SK-N-SH (cell line): ENCODE results near the gene FOXP1. TPM values are rescaled to one million over a fixed set of nuclear protein-coding genes. Genes with fewer than 3 reads are reported as not detected.

ENCODE experiments used
- CTCF ChIA-PET: fragments of 300-600, 350-600 bp; formaldehyde crosslinking; extraction: SDS; loops from one replicate; lab custom pipeline; 2021; lab: Yijun Ruan, JAX
- POLR2A ChIA-PET: fragments of 350-600 bp; sonication (Branson Sonifier 250); formaldehyde crosslinking; extraction: SDS; loops from one replicate; lab custom pipeline; 2020; ENCODE audit warnings: antibody characterized with exemption, inconsistent platforms; lab: Yijun Ruan, JAX
- DNase-seq: peaks from one replicate; pipeline ENCODE4 v3.0.0; 2012
- H2AFZ ChIP-seq: fragments of 200-600 bp; sonication (generic); 2 replicates; pipeline ENCODE4 v1.8.1; 2016; ENCODE audit warnings: antibody characterized with exemption, mild to moderate bottlenecking, low read depth
- H3F3A ChIP-seq: fragments of 200-600 bp; sonication (generic); replicated peaks from 2 replicates; pipeline ENCODE3; 2016; ENCODE audit warnings: antibody characterized with exemption, mild to moderate bottlenecking; ENCODE audit not compliant: insufficient read depth
- H3K27ac ChIP-seq, 2 experiments: fragments of 200-500 bp in 1 of 2; fragments of 200-600 bp in 1 of 2; sonication (Bioruptor generic) in 1 of 2; sonication (generic), shearing (Covaris generic) in 1 of 2; 2 replicates each; pipeline versions ENCODE4 v1.5.1 to v1.6.1; 2014 to 2016; ENCODE audit warnings: low read depth in 2 of 2, inconsistent platforms in 1 of 2, low read length in 1 of 2, mild to moderate bottlenecking in 1 of 2, mixed read lengths in 1 of 2
- H3K27me3 ChIP-seq: fragments of 200-600 bp; sonication (generic), shearing (Covaris generic); 2 replicates; pipeline ENCODE4 v1.6.1; 2016; ENCODE audit warnings: mixed run types; ENCODE audit not compliant: insufficient read depth
- H3K36me3 ChIP-seq, 2 experiments: fragments of 200-500 bp in 1 of 2; fragments of 200-600 bp in 1 of 2; sonication (Bioruptor generic) in 1 of 2; sonication (generic) in 1 of 2; replicated peaks in 1 of 2; 2 replicates each; pipeline versions ENCODE3 to v1.5.1; 2014 to 2016; ENCODE audit warnings: low read length in 1 of 2, mild to moderate bottlenecking in 1 of 2; ENCODE audit not compliant: insufficient read depth in 2 of 2, control insufficient read depth in 1 of 2
- H3K4me1 ChIP-seq, 2 experiments: fragments of 200-500 bp in 1 of 2; fragments of 200-600 bp in 1 of 2; sonication (Bioruptor generic) in 1 of 2; sonication (generic), shearing (Covaris generic) in 1 of 2; 2 replicates each; pipeline versions ENCODE4 v1.5.1 to v1.6.1; 2014 to 2016; ENCODE audit warnings: low read depth in 1 of 2, low read length in 1 of 2, mixed run types in 1 of 2; ENCODE audit not compliant: insufficient read depth in 2 of 2, control insufficient read depth in 1 of 2
- H3K4me2 ChIP-seq: fragments of 200-600 bp; sonication (generic), shearing (Covaris generic); 2 replicates; pipeline ENCODE4 v1.6.1; 2017; ENCODE audit warnings: mixed run types
- H3K4me3 ChIP-seq, 2 experiments: fragments of 200-500 bp in 1 of 2; fragments of 200-600 bp in 1 of 2; sonication (Bioruptor generic) in 1 of 2; sonication (generic), shearing (Covaris generic) in 1 of 2; 2 replicates each; pipeline versions ENCODE4 v1.5.1 to v1.8.1; 2014 to 2016; ENCODE audit warnings: low read depth in 2 of 2, inconsistent platforms in 1 of 2, low read length in 1 of 2, mild to moderate bottlenecking in 1 of 2, mixed read lengths in 1 of 2, moderate library complexity in 1 of 2
- H3K79me2 ChIP-seq: fragments of 200-600 bp; sonication (generic); 2 replicates; pipeline ENCODE4 v1.8.1; 2017; ENCODE audit warnings: mild to moderate bottlenecking; ENCODE audit not compliant: insufficient read depth
- H3K9ac ChIP-seq: fragments of 200-600 bp; sonication (generic); 2 replicates; pipeline ENCODE4 v1.6.1; 2017; ENCODE audit warnings: mixed run types
- H3K9me2 ChIP-seq: fragments of 200-600 bp; sonication (generic); 2 replicates; pipeline ENCODE4 v1.6.1; 2017; ENCODE audit warnings: mixed run types
- H3K9me3 ChIP-seq: fragments of 200-600 bp; sonication (generic); 2 replicates; pipeline ENCODE4 v1.6.1; 2017; ENCODE audit warnings: mixed run types, mild to moderate bottlenecking, moderate library complexity
- H4K20me1 ChIP-seq: fragments of 200-600 bp; sonication (generic); 2 replicates; pipeline ENCODE4 v1.6.1; 2017; ENCODE audit warnings: mild to moderate bottlenecking, mixed run types; ENCODE audit not compliant: insufficient read depth
- CHD2 ChIP-seq: fragments of 150-350 bp; IDR thresholded peaks from 2 replicates; pipeline ENCODE4 v1.6.1; 2018; ENCODE audit warnings: low read length; ENCODE audit not compliant: partially characterized antibody
- ELF1 ChIP-seq: IDR thresholded peaks from 2 replicates; pipeline ENCODE4 v1.4.0; 2012
- EP300 ChIP-seq, 2 experiments: IDR thresholded peaks; 2 replicates each; pipeline versions ENCODE4 v1.4.0 to v1.6.1; 2012; ENCODE audit warnings: borderline replicate concordance in 1 of 2, low read depth in 1 of 2, low read length in 1 of 2
- FOSL2 ChIP-seq: IDR thresholded peaks from 2 replicates; pipeline ENCODE4 v1.4.0; 2012; ENCODE audit warnings: low read depth, mild to moderate bottlenecking, moderate library complexity, borderline replicate concordance
- FOXJ3 ChIP-seq: sonication (generic); formaldehyde crosslinking; IDR thresholded peaks from 2 replicates; pipeline ENCODE4 v1.5.1; 2020; ENCODE audit warnings: mild to moderate bottlenecking, missing genetic modification reagents
- GABPA ChIP-seq: IDR thresholded peaks from 2 replicates; pipeline ENCODE4 v1.4.0; 2012; ENCODE audit warnings: low read depth, mild to moderate bottlenecking
- JUND ChIP-seq: IDR thresholded peaks from 2 replicates; pipeline ENCODE4 v1.4.0; 2012
- MEF2A ChIP-seq: IDR thresholded peaks from 2 replicates; pipeline ENCODE4 v1.4.0; 2012; ENCODE audit warnings: low read depth, borderline replicate concordance
- NFIC ChIP-seq: IDR thresholded peaks from 2 replicates; pipeline ENCODE4 v1.4.0; 2012; ENCODE audit warnings: borderline replicate concordance
- NRF1 ChIP-seq: IDR thresholded peaks from 2 replicates; pipeline ENCODE4 v1.6.1; 2012; ENCODE audit warnings: low read depth, mild to moderate bottlenecking, low read length
- RCOR1 ChIP-seq: fragments of 150-350 bp; IDR thresholded peaks from 2 replicates; pipeline ENCODE4 v1.6.1; 2017; ENCODE audit warnings: antibody characterized with exemption, low read length
- SIN3A ChIP-seq: IDR thresholded peaks from 2 replicates; pipeline ENCODE4 v1.6.1; 2012; ENCODE audit warnings: low read depth, mild to moderate bottlenecking, low read length, moderate library complexity, borderline replicate concordance
- WGBS: methylation state at CpG from one replicate; pipeline ENCODE4 v1.1.6; 2017; ENCODE audit warnings: low lambda C conversion rate; 5-methylcytosine and 5-hydroxymethylcytosine counted together
- polyA plus RNA-seq, 3 experiments: library from polyadenylated mRNA; depleted of rRNA; stranded (reverse); fragments of >200 nt; gene quantifications; 2 replicates each; pipeline ENCODE4 v1.2.3, GENCODE V29; 2012
- TF ChIP-seq, protein P1 (sequence below): IDR thresholded peaks from 2 replicates; pipeline ENCODE4 v1.4.0; 2012; ENCODE audit warnings: low read depth
- TF ChIP-seq, protein P2 (sequence below): IDR thresholded peaks from 2 replicates; pipeline ENCODE4; 2012
- TF ChIP-seq, protein P3 (sequence below): IDR thresholded peaks from 2 replicates; pipeline ENCODE4 v1.6.1; 2012; ENCODE audit warnings: mild to moderate bottlenecking, low read depth, low read length, moderate library complexity
- TF ChIP-seq, protein P4 (sequence below): fragments of 200-600 bp; sonication (generic); IDR thresholded peaks from 2 replicates; pipeline ENCODE4 v1.6.1; 2017; ENCODE audit warnings: antibody characterized with exemption, mild to moderate bottlenecking, moderate library complexity
- TF ChIP-seq, protein P5 (sequence below): fragments of 150-350 bp; IDR thresholded peaks from 2 replicates; pipeline ENCODE4 v1.6.1; 2016; ENCODE audit warnings: mild to moderate bottlenecking, low read depth, low read length
- TF ChIP-seq, protein P6 (sequence below): fragments of 150-350 bp; IDR thresholded peaks from 2 replicates; pipeline ENCODE4 v1.6.1; 2017; ENCODE audit warnings: antibody characterized with exemption, low read length, low read depth, borderline replicate concordance

The FOXP1 gene
- polyA plus RNA-seq, 1 of the 3 experiments (the other 2 are of a cell fraction), result 8.8 TPM

DNA sequence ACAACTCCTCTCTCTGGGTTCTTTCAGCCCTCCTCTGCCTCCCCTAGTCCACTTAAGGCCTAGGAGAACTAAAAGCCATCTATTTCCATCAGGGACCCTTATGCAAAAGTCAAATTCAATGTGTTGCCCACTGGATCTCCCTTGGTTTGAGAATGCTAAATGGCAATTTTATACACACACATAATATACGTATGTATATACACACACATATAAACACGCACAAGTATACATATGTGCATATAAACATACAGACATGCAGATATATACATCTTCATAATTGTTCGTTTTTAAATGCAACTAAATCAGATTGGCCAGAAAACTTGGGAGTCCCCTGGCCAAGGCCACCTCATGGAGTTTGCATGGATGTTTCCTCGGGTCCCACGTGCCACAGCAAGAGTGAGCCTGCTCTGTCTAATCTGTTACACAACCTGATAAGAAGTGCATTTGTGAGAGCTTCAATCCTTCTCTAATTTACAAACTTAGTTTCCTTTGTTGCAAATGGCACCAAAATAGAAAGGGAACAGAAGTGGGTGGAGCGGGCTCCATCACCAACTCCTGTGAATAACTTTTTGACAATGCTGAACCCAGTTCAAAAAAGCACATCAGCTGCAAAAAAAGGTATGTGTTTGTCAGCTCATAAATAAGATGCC is 84.2 kb downstream of the FOXP1 start:
- TF ChIP-seq JUND, result no peak
- TF ChIP-seq EP300 (IDR thresholded peaks at IDR 0.05; ENCODE audit: borderline replicate concordance in 1 of 2, low read depth in 1 of 2, low read length in 1 of 2), result no peak
- TF ChIP-seq, protein P1, sequence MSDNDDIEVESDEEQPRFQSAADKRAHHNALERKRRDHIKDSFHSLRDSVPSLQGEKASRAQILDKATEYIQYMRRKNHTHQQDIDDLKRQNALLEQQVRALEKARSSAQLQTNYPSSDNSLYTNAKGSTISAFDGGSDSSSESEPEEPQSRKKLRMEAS, result no peak
- no peak for TF ChIP-seq FOSL2
- TF ChIP-seq, protein P2, sequence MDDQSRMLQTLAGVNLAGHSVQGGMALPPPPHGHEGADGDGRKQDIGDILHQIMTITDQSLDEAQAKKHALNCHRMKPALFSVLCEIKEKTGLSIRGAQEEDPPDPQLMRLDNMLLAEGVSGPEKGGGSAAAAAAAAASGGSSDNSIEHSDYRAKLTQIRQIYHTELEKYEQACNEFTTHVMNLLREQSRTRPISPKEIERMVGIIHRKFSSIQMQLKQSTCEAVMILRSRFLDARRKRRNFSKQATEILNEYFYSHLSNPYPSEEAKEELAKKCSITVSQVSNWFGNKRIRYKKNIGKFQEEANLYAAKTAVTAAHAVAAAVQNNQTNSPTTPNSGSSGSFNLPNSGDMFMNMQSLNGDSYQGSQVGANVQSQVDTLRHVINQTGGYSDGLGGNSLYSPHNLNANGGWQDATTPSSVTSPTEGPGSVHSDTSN, result no peak
- TF ChIP-seq, all 33 proteins: peak for 0
- Histone ChIP-seq H3K27ac (no peak overlapping the region), H2AFZ (no peak overlapping the region), H3K4me2 (no peak overlapping the region), H4K20me1 (no peaks in the 10 kb centered on the region), H3K4me1 (peaks cover 8 to 31% of the 10 kb centered on the region in 2 experiments), H3K4me3 (no peak overlapping the region), H3K9ac (no peak overlapping the region), H3K9me3 (no peaks in the 10 kb centered on the region), H3K9me2 (no peaks in the 10 kb centered on the region), H3K79me2 (peaks cover 90% of the 10 kb centered on the region), H3K36me3 (no peaks in the 10 kb centered on the region), H3K27me3 (no peaks in the 10 kb centered on the region), H3F3A (peaks cover 40% of the 10 kb centered on the region)
- DNase-seq, result no peak
- WGBS, result 93% methylated on average over 6 of the region's 6 CpGs
- CTCF ChIA-PET, result interaction anchor here (1.0 kb wide), 1 partner anchor 11 kb away, joined by 3 read pairs; no protein-coding TSS in a partner anchor
- POLR2A ChIA-PET, result no interaction called here

DNA sequence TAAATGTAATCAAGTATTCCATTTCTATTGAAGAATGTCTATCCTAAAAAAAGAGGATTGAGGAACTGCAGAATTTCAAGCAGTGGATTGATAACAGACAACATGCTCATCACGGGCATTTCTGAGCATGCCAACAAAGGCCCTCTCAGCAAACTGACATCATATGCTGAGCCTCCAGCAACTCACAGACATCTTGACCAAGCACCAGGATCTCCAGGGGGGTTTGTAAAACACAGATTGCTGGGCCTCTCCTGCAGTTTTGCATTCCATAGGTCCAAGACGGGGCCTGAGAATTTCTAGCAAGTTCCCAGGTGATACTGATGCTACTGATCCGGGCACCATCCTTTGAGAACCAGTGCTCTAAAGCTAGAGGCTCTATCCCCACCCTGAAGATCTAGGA is 85.0 kb downstream of the FOXP1 start:
- Histone ChIP-seq H4K20me1 (no peaks in the 10 kb centered on the region), H3K27ac (peak overlapping the region in 1 of 2 experiments; percentile 91; a peak in 3 of 4 replicates), H3K4me1 (peaks cover 8 to 30% of the 10 kb centered on the region in 2 experiments), H3K36me3 (no peaks in the 10 kb centered on the region), H3K4me2 (peak overlapping the region; percentile 3; the same call in 1 of the 2 replicates), H3K9me2 (no peaks in the 10 kb centered on the region), H3F3A (peaks cover 35% of the 10 kb centered on the region), H3K79me2 (peaks cover 94% of the 10 kb centered on the region), H3K9me3 (no peaks in the 10 kb centered on the region), H3K9ac (no peak overlapping the region), H3K27me3 (no peaks in the 10 kb centered on the region), H3K4me3 (no peak overlapping the region), H2AFZ (no peak overlapping the region)
- no peak for DNase-seq
- ChIA-PET CTCF (no interaction called here), POLR2A (no interaction called here)
- 86% methylated on average over 3 of the region's 3 CpGs for WGBS
- TF ChIP-seq ELF1, result no peak
- TF ChIP-seq FOXJ3 (CRISPR knock-in tag), result no peak
- TF ChIP-seq CHD2, result no peak
- TF ChIP-seq, protein P3, sequence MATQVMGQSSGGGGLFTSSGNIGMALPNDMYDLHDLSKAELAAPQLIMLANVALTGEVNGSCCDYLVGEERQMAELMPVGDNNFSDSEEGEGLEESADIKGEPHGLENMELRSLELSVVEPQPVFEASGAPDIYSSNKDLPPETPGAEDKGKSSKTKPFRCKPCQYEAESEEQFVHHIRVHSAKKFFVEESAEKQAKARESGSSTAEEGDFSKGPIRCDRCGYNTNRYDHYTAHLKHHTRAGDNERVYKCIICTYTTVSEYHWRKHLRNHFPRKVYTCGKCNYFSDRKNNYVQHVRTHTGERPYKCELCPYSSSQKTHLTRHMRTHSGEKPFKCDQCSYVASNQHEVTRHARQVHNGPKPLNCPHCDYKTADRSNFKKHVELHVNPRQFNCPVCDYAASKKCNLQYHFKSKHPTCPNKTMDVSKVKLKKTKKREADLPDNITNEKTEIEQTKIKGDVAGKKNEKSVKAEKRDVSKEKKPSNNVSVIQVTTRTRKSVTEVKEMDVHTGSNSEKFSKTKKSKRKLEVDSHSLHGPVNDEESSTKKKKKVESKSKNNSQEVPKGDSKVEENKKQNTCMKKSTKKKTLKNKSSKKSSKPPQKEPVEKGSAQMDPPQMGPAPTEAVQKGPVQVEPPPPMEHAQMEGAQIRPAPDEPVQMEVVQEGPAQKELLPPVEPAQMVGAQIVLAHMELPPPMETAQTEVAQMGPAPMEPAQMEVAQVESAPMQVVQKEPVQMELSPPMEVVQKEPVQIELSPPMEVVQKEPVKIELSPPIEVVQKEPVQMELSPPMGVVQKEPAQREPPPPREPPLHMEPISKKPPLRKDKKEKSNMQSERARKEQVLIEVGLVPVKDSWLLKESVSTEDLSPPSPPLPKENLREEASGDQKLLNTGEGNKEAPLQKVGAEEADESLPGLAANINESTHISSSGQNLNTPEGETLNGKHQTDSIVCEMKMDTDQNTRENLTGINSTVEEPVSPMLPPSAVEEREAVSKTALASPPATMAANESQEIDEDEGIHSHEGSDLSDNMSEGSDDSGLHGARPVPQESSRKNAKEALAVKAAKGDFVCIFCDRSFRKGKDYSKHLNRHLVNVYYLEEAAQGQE, result no peak
- TF ChIP-seq MEF2A, result no peak
- TF ChIP-seq SIN3A, result no peak
- TF ChIP-seq, protein P4, sequence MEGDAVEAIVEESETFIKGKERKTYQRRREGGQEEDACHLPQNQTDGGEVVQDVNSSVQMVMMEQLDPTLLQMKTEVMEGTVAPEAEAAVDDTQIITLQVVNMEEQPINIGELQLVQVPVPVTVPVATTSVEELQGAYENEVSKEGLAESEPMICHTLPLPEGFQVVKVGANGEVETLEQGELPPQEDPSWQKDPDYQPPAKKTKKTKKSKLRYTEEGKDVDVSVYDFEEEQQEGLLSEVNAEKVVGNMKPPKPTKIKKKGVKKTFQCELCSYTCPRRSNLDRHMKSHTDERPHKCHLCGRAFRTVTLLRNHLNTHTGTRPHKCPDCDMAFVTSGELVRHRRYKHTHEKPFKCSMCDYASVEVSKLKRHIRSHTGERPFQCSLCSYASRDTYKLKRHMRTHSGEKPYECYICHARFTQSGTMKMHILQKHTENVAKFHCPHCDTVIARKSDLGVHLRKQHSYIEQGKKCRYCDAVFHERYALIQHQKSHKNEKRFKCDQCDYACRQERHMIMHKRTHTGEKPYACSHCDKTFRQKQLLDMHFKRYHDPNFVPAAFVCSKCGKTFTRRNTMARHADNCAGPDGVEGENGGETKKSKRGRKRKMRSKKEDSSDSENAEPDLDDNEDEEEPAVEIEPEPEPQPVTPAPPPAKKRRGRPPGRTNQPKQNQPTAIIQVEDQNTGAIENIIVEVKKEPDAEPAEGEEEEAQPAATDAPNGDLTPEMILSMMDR, result no peak
- TF ChIP-seq NFIC, result no peak
- no peak for TF ChIP-seq RCOR1
- TF ChIP-seq, protein P5, sequence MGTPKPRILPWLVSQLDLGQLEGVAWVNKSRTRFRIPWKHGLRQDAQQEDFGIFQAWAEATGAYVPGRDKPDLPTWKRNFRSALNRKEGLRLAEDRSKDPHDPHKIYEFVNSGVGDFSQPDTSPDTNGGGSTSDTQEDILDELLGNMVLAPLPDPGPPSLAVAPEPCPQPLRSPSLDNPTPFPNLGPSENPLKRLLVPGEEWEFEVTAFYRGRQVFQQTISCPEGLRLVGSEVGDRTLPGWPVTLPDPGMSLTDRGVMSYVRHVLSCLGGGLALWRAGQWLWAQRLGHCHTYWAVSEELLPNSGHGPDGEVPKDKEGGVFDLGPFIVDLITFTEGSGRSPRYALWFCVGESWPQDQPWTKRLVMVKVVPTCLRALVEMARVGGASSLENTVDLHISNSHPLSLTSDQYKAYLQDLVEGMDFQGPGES, result no peak
- TF ChIP-seq, protein P6, sequence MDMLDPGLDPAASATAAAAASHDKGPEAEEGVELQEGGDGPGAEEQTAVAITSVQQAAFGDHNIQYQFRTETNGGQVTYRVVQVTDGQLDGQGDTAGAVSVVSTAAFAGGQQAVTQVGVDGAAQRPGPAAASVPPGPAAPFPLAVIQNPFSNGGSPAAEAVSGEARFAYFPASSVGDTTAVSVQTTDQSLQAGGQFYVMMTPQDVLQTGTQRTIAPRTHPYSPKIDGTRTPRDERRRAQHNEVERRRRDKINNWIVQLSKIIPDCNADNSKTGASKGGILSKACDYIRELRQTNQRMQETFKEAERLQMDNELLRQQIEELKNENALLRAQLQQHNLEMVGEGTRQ, result no peak
- TF ChIP-seq NRF1, result no peak
- TF ChIP-seq GABPA, result no peak
